Fibroblast of skin of right quadriceps (primary cell): ENCODE measurements around the gene PRKCE.
"Not testable (repeated sequence)": the region's sequence is repeated elsewhere in the genome, so short reads cannot be mapped to it uniquely, and the experiment has no call there.

ENCODE experiments used
- DNase-seq: peaks from one replicate; pipeline ENCODE4 v3.0.0-alpha.2; 2013

PRKCE gene

DNA sequence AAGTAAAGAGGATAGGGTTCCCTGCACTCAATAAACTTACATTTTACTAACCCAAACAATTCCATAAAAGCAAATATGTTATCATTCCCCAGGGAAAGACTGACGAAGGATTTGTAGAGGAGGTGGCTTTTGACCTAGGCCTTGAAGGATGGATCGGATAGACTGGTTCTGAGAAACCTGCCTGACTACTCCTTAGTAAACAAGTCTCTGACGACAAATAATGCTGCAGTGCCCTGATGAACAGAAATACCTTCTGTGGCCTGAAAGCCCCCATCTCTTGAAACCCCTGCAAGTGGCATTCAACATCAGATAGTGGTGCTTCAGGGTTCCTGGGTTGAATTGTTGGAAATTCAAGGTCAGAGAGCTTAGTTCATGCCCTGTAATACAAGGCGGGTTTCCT lies 19.2 kb downstream of the PRKCE start:
- no peak for DNase-seq

DNA sequence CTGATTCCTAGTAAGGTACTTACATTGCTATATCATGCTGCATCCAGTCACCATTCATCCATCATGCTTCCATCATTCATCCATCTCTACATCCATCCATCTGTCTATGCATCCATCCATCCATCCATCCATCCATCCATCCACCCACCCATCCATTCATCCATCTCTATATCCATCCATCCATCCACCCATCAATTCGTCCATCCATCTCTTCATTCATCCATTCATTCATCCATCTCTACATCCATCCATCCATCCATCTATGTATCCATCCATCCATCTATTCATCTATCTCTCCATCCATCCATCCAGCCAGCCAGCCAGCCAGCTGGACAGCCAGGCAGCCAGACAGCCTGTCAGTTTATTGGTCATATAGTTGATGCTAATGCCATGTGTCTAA lies 20.7 kb downstream of the PRKCE start:
- no peak for DNase-seq

DNA sequence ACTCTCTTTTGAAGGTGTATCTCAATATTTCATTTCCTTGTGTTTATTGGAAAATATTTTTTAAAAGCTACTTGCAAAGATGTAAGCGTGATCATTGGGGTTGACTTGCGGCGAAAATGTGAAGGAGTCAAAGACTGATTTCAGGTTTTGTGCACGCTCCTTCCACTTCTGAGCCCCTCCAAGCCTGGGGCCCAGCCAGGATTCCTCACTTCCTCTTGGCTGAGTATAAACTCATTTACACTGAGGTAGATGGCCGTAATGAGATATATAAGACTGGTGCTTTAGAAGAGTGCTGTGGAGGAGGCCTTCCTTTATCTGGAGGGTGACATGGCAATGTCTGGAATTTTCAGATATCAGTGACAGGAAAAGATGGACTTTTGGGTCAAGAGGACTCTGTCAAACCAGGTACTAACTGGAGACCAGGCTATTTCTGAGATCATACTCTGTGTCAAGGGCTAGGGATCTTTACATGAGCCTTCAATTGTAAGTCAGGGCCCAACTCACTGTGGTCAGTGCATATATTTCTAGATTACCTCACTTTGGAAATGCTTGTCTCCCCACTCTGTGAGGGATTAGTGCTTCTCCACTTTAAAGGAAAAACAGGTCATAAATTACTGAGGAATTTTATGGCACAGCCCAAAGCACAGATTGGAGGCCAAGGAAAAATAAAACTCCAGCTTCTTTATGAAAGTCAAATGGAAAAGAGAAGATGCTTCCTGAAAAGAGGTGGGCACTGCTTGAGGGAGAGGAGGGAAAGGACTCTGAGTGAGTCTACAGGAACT lies 22.8 kb downstream of the PRKCE start:
- peak; percentile 63 for DNase-seq

DNA sequence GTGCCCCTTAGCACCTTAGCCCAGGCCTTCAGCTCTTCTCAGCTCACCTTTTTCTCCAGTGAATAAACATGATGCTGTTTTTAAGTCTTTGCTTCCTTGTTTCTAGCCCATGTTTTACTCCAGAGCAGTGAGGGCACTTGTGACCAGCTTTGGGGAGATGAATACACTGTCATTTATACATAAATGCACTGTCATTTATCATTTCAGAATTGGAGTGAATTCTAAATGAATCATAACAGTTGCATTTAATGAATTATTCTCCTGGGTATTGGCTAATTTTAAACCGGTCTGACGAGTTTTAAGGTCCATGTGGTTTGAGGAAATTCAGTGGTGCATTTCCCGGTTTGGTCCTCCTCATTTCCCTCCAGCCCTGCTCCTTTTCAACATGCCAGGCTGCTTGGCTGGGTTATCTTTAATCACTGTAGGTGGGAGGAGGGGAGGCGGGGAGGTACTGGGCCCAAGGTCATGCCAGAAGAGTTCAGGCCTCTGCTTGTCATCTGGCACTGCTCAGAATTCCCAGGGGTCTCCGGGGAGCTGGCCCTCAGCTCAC lies 23.9 kb downstream of the PRKCE start:
- peak; percentile 37 for DNase-seq

DNA sequence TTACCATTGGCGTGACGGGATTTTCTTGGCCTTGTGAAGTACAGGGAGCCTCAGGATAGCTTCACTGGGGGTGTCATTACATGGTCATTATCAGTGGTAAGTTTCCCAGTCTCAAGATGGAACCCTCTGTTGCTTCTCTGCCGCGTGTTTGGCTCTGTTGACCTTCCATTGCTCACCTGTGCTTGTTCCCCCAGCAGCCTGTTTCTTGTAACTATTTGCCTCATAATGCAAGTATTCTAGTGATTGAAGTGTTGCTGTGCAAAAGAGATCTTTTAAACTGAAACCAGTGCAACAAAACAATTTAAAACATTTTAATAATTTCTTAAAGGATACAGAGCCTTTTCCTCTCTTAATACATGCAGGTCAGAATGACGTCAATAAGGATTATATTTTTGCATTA lies 24.6 kb downstream of the PRKCE start:
- DNase-seq: no peak

DNA sequence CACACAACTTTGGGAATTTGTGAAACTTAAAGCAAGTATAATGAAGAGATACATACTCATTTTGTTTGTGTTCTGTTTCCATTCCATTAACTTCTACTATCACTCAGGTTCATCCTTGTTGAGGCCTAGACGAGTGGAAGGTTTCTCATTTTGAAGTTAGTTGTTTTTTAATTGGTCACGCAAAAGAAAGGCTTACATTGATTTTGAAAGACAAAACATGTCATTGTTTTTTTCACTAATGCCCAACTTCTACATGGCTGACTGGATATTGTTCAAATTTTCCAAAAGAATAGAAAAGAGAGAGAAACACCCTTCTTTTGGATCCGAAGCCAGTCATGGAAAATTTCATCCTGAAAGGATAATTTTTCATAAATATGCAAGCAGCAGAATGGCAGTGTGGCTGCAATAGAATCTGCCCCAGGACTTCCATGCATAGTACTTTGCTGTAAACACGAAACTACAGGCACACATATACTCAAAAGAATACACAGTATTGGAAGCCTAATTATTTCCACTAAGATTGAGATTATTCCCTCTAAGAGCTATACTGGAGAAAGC lies 27.4 kb downstream of the PRKCE start:
- DNase-seq: no peak

DNA sequence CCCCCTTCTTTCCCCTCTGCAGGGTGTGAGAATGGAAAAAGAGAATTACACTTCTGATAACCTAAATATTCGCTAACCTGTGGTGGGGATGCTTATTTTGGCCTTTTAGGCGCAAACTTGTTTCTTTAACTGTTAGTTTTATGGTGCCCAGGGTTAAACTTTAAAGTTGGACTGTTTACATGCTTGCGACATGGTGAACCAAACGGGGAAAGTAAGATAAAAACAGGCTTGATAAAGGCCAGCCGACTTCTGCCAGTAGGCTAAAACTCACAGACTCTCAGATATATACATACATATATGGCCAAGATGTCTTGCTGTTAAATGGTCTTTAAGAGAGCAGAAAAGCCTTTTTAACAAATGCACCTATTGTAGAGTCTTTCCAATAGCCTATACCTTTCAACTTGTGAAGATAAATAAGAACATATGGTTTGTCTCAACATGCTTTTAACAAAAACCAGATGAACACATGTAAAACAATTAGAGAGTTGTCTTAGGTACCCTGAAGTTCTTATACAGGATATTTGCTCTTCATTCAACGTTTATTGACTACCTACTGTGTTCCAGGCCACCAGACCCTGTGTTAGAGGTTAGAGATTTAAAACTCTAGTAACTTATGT lies 29.0 kb downstream of the PRKCE start:
- DNase-seq: no peak

DNA sequence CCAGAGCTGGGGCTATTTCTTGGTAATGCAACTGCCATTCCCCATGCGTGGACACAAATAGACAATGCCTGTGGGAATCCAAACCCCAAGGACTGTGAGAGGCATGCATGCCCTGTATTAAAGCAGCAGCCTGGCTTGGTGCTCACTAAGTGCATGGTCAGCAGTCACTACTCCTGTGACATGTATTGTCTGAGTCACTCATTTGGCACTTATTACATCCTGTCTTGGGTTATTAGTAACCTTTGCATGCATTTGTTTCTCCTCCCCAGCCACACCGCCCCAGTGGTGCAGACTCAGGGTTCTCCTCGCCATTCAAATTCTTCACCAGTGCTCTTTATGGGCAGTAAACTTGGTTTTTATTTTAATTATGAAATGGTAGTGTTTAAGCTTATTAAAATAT lies 30.2 kb downstream of the PRKCE start:
- DNase-seq: peak; percentile 80

DNA sequence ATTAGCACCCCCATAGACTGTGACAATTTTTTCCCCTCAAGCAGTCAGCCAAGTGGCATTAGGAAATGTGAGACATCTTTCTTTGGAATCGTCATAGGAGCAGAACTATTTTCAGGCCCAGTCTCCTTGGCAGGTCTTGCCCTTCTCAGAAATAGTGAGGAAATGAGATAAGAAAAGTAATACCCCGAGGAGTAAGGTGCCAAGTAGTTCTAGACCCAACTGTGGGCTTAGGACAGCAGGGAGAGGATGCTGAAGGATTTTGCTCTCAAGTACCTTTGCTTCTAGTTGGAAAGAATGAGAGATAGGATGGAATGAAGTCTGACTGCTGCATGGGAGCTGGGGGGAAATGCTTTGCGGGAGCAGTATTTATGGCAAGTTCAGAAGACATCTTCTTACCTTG lies 31.8 kb downstream of the PRKCE start:
- DNase-seq: no peak

DNA sequence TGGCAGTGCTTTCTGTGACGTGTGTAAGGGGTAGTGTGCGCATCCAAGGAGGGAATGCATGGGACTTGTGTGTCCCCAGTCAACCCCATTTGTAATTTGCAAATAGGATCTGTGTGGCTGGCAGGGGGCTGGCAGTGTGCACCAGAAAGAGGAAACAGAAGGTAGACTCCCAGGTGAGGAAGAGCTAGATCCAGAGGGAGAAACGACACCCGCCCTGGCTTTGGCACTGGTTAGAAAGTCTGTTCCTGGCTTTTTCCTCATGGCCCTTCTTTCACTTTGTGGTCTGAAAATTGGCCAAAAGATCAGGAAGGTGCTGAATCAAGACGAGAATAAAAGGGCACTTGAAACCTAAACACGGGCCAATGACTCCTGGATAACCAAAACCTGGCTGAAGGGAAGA lies 33.3 kb downstream of the PRKCE start:
- no peak for DNase-seq

DNA sequence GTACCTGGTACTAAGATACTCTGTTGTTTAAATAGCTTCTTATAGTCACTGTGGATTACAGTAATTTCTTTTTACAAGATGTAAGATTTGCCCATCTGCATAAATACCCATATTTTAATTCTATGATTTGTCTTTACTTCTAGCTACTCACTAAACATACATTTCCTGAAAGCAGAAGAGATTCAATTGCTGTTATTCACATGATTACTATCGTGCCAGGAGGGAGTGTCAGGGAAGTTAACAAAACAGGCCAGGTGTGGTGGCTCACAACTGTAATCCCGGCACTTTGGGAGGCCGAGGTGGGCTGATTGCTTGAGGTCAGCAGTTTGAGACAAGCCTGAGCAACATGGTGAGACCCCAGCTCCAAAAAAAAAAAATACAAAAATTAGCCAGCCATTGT lies 33.8 kb downstream of the PRKCE start:
- no peak for DNase-seq

DNA sequence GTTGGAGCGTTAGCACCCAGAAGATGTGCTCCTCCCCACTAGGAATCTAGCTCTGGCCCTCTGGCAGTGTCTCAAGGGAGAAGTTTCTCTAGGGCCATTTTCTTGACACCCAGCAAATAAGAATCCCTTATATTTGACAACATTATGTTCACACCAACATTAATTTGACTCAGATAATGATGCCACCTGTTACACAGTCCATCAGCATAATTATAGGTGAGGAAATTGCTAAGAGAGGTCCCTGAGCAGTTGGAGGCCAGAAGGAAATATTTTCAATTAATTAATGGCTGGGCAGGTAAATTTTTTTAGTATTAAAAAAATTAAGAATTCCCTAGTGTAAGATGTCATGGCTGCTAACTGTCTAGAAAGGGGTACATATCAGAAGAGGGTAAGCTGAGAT lies 36.5 kb downstream of the PRKCE start:
- DNase-seq: no peak

DNA sequence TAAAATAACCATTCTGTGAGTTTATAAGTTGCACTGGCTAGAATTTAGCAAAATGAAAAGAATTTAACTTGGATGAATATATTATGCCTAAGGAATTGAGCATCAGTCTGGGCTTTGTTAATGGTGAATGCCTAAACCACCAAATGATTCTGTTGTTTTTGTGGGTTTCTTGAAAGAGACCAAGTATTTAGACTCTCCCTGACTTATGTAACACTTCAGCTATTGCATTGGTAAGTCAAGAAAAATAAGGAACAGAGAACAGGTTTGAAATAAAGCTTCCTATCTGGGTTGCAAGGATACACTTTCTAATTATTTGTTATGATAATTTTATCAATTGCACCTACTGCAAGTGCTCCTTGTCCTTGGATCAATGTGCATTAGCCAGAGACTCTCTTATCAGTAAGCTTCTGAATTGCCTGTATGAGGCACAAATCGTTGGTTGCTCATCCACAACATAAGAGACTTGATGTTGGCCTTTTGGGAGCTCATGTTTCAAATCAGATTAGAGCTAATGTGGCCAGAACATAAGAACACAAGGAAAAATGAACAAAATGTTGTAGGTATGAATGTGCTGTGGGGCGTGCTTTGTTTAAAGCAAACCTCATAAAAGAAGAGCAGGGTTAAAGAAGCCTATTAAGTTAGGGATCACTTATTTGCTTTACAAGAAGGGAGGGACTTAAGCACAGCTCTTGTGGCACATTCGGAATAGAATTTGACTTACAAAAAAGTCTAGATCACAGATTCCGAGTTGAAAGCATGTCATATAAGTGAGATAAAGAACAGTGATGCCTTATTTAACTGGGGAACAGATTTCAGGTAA lies 37.2 kb downstream of the PRKCE start:
- no peak for DNase-seq

DNA sequence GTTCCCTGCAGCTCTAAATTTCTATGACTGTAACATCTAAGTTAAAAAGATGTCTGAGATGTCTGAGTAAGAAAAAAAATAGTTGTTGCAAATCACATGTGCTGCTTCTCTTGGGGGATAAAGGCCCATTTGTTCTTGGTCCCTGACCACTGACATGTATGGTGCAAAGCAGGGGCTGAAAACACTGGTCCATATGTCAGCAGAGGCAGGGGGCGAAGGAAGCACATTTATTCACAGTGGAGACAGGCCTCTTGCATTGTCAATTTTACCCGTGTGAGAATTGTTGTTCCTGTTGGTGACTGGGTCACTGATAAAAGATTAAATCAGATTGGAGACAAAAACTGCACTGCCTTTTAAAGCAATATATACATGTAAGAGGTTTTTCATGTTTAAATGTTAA lies 38.8 kb downstream of the PRKCE start:
- DNase-seq: no peak

DNA sequence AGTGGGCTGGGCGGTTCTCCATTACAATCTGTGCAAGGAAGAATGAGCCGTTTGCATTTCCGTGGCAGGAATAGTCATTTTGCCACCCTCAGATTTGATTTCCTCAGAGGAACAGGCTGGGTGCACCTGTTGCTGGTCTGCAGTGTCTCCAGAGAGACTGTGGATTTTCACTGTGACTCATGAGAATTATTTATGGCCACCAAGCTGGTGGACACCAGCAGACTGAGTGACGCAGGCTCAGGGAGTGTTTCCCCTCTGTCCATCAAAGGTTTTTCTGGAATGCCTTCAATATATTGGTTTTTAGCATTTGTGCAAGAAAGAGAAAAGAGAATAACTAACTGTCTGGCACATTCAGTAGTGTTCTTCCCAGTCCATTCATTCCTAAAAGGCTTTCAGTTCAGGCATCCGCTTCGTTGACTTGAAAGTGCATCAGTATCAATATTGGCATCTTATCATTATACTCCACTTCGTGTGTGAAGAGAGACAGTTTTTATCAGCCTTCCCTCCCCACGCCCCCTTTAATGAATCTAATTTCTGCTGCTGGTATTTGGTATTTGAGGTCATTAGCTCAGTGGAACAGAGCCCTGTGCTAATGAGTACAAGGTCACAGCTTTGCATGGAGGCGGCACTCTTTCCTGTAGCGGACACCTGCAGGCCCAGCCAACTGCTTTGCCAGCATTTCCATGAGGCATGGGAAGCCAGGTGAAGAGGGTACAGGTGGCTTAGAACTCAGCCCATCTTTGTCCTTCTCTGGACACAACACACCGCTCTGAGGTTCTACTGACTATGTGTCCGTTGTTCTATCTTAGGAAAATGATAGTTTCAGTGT lies 39.9 kb downstream of the PRKCE start:
- DNase-seq: no peak

DNA sequence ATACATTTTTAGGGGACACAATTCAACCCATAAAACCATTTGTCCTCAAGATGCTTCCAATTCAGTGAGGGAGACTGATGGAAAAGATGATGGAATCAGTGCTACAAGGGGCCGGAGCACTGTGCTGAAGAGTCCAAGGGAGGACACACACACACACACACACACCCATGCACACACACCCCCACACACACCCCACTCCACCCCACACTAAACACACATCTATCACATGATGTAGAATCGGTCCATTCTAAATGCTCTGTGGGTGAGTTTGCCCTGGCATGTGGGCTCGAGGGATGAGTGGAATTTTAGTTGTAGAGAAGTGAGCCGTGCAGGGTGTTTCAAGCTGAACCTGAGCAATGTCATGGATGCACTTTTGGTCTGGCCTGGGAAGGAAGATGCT lies 41.1 kb downstream of the PRKCE start:
- DNase-seq: no peak

DNA sequence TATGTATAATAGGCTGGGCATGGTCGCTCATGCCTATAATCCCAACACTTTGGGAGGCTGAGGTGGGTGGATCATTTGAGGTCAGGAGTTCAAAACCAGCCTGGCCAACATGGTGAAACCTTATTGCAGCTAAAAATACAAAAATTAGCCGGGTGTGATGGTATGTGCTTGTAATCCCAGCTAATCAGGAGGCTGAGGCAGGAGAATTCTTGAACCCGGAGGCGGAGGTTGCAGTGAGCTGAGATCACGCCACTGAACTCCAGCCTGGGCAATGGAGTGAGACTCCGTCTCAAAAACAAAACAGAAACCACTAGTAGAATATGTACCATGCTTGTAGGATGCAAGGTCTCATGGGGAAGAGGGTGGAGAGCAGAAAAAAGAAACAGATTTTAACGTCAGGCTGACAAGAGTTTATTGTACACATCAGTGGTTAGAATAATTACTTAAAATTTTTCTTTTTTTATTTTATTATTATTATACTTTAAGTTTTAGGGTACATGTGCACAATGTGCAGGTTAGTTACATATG lies 44.1 kb downstream of the PRKCE start:
- DNase-seq: not testable (repeated sequence)

DNA sequence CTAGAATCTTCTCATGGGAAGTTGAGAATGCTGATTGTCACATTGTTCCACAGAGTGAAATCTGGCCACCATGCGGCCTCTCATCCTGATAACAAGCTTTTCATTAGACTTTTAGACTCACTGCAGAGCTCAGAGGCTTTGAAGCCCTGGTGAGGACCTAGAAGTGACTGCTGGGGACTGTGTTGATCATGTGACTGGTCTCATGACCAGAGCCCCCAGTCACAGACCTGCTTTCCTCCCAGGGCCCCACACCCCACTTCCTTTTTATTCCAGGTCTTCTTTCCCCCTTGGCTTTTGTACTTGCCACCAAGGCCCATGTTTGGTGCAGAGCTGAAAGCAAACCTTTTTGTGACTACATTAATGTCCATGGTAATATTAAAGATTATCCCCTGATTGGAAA lies 45.2 kb downstream of the PRKCE start:
- DNase-seq: no peak

DNA sequence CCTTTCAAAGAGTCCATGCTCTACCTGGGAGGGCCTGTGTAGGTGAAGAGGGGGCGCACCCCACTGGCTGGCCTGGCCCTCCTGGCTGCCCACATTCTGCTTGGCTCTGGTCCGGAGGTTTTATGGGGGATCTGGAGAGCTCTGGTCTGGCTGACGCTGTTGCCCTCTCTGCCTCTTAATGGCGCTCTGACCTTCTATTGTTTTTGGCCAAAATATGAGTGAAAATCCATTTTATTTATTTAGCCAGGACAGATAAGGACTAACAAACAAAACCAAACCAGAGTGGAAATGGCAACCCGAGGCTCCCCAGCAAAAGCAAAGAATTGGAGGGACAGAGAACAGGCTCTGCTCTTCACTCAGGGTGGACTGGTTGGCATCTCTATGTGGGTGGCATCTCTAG lies 45.7 kb downstream of the PRKCE start:
- no peak for DNase-seq

DNA sequence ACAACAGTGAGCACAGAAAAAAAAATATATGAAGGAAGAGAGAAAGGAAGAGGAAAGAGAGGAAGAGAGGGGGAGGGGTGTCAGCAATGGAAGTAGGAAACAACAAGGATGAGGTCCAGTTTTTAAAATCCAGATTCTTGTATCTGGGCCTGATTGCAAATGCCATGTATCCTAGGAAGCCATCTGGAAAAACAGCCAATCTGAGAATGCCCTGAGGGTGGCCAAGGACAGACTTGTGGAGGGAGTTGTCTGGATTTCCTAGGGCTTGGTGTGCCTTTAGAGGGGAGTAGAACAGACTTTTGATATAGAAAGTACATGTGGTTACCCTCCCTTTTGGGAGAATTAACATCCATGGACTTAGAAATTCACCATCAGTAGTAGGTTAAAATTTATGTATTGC lies 47.1 kb downstream of the PRKCE start:
- DNase-seq: no peak

DNA sequence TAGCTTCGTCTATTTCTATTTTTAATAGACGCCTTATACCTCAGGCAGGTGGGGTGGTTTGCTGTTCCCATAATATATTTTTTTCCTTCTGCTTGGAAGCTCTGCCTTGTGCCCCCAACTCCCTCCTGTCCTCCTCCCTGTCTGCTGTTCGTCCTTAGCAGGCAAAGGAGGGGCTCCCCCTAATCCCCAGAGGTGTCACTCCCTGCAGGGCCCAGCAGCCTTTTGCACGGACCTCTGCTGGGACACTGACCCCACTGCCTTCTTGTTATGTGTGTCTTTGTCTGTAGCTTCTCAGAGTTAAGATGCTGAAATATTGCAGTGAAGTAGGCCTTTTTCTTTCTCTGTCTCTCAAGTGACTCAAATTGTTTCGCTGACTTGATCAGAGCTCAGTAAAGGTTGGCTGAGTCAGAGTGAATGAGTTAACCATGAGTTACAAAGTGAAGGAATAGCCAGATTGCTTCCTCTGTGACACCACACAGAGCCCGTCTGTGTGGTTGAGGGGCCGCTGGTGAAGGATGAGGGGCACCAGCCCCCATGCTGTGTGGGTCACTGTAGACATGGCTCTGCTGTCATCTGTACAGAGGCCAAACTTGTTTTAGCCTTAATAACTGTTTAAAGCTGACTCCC lies 47.7 kb downstream of the PRKCE start:
- DNase-seq: peak; percentile 82
